Measurements from ENCODE around the gene RNF121.

Gene RNF121

GRCh38 chr11:71935338-71935925, 6.6 kb downstream of the RNF121 start:
- H3K27ac ChIP-seq (ENCODE audit: low read length) = no peak overlapping the region
- H3K4me3 ChIP-seq (ENCODE audit: low read length) = no peak overlapping the region
- no peaks in the 10 kb centered on the region for H3K27me3 ChIP-seq (replicated peaks; ENCODE audit: insufficient read depth, low read length)
- no peaks in the 10 kb centered on the region for H3F3A ChIP-seq (ENCODE audit: insufficient read depth, low read length)
- DNase-seq = no peak
- TF ChIP-seq EZH2phosphoT487 (IDR thresholded peaks at IDR 0.05; ENCODE audit: low read length) (no peak), CTCF (IDR thresholded peaks at IDR 0.05; ENCODE audit: low read length) (no peak), EZH2 (optimal IDR thresholded peaks at IDR 0.05; ENCODE audit: low read depth, low read length) (no peak)
- no peaks in the 10 kb centered on the region for H3K36me3 ChIP-seq (replicated peaks; ENCODE audit: insufficient read depth, low read length)
- H2AFZ ChIP-seq (ENCODE audit: low read length) = no peak overlapping the region
- H4K20me1 ChIP-seq (ENCODE audit: insufficient read depth, low read length) = no peaks in the 10 kb centered on the region
- no peaks in the 10 kb centered on the region for H3K9me3 ChIP-seq (replicated peaks; ENCODE audit: insufficient read depth, low read length)
- peaks cover 81% of the 10 kb centered on the region for H3K79me2 ChIP-seq (ENCODE audit: low read length)
- peaks cover 2% of the 10 kb centered on the region; the same call in 1 of the 2 replicates for H3K4me1 ChIP-seq (ENCODE audit: low read length)
- no peaks in the 10 kb centered on the region for H3K9me2 ChIP-seq (replicated peaks; ENCODE audit: insufficient read depth, low read length)
- H3K9ac ChIP-seq (ENCODE audit: low read length) = no peak overlapping the region
- no peak overlapping the region for H3K4me2 ChIP-seq (ENCODE audit: low read depth, low read length)

GRCh38 chr11:71936825-71937224, 8.0 kb downstream of the RNF121 start:
- H3K9ac ChIP-seq (ENCODE audit: low read length) = no peak overlapping the region
- no peak overlapping the region for H3K27ac ChIP-seq (ENCODE audit: low read length)
- no peaks in the 10 kb centered on the region for H3F3A ChIP-seq (ENCODE audit: insufficient read depth, low read length)
- no peaks in the 10 kb centered on the region for H3K27me3 ChIP-seq (replicated peaks; ENCODE audit: insufficient read depth, low read length)
- no peak for TF ChIP-seq EZH2 (optimal IDR thresholded peaks at IDR 0.05; ENCODE audit: low read depth, low read length)
- TF ChIP-seq CTCF (IDR thresholded peaks at IDR 0.05; ENCODE audit: low read length) = no peak
- TF ChIP-seq EZH2phosphoT487 (IDR thresholded peaks at IDR 0.05; ENCODE audit: low read length) = no peak
- no peaks in the 10 kb centered on the region for H4K20me1 ChIP-seq (ENCODE audit: insufficient read depth, low read length)
- H3K4me1 ChIP-seq (ENCODE audit: low read length) = no peaks in the 10 kb centered on the region
- H3K4me2 ChIP-seq (ENCODE audit: low read depth, low read length) = no peak overlapping the region
- no peaks in the 10 kb centered on the region for H3K9me2 ChIP-seq (replicated peaks; ENCODE audit: insufficient read depth, low read length)
- no peaks in the 10 kb centered on the region for H3K9me3 ChIP-seq (replicated peaks; ENCODE audit: insufficient read depth, low read length)
- H3K79me2 ChIP-seq (ENCODE audit: low read length) = peaks cover 75% of the 10 kb centered on the region
- H3K36me3 ChIP-seq (replicated peaks; ENCODE audit: insufficient read depth, low read length) = no peaks in the 10 kb centered on the region
- H2AFZ ChIP-seq (ENCODE audit: low read length) = no peak overlapping the region
- H3K4me3 ChIP-seq (ENCODE audit: low read length) = no peak overlapping the region
- no peak for DNase-seq

GRCh38 chr11:71937826-71938225, 9.0 kb downstream of the RNF121 start:
- H3K27me3 ChIP-seq (replicated peaks; ENCODE audit: insufficient read depth, low read length) = no peaks in the 10 kb centered on the region
- no peaks in the 10 kb centered on the region for H3K36me3 ChIP-seq (replicated peaks; ENCODE audit: insufficient read depth, low read length)
- DNase-seq = no peak
- no peaks in the 10 kb centered on the region for H4K20me1 ChIP-seq (ENCODE audit: insufficient read depth, low read length)
- H3K9me3 ChIP-seq (replicated peaks; ENCODE audit: insufficient read depth, low read length) = no peaks in the 10 kb centered on the region
- H3F3A ChIP-seq (ENCODE audit: insufficient read depth, low read length) = no peaks in the 10 kb centered on the region
- H3K4me2 ChIP-seq (ENCODE audit: low read depth, low read length) = no peak overlapping the region
- no peaks in the 10 kb centered on the region for H3K9me2 ChIP-seq (replicated peaks; ENCODE audit: insufficient read depth, low read length)
- no peaks in the 10 kb centered on the region for H3K4me1 ChIP-seq (ENCODE audit: low read length)
- H3K9ac ChIP-seq (ENCODE audit: low read length) = no peak overlapping the region
- H3K4me3 ChIP-seq (ENCODE audit: low read length) = no peak overlapping the region
- no peak overlapping the region for H3K27ac ChIP-seq (ENCODE audit: low read length)
- no peak for TF ChIP-seq EZH2 (optimal IDR thresholded peaks at IDR 0.05; ENCODE audit: low read depth, low read length)
- H2AFZ ChIP-seq (ENCODE audit: low read length) = no peak overlapping the region
- H3K79me2 ChIP-seq (ENCODE audit: low read length) = peaks cover 65% of the 10 kb centered on the region

GRCh38 chr11:71940561-71941219, 11.8 kb downstream of the RNF121 start:
- Histone ChIP-seq H3K9me3 (replicated peaks; ENCODE audit: insufficient read depth, low read length) (no peaks in the 10 kb centered on the region), H3K9me2 (replicated peaks; ENCODE audit: insufficient read depth, low read length) (no peaks in the 10 kb centered on the region), H3K36me3 (replicated peaks; ENCODE audit: insufficient read depth, low read length) (no peaks in the 10 kb centered on the region), H3F3A (ENCODE audit: insufficient read depth, low read length) (no peaks in the 10 kb centered on the region), H3K4me3 (ENCODE audit: low read length) (no peak overlapping the region), H3K79me2 (ENCODE audit: low read length) (peaks cover 55% of the 10 kb centered on the region), H3K27me3 (replicated peaks; ENCODE audit: insufficient read depth, low read length) (no peaks in the 10 kb centered on the region), H3K9ac (ENCODE audit: low read length) (no peak overlapping the region), H3K27ac (ENCODE audit: low read length) (no peak overlapping the region), H3K4me1 (ENCODE audit: low read length) (no peaks in the 10 kb centered on the region), H2AFZ (ENCODE audit: low read length) (no peak overlapping the region), H4K20me1 (ENCODE audit: insufficient read depth, low read length) (no peaks in the 10 kb centered on the region), H3K4me2 (ENCODE audit: low read depth, low read length) (no peak overlapping the region)
- TF ChIP-seq CTCF (IDR thresholded peaks at IDR 0.05; ENCODE audit: low read length) (no peak), EZH2 (optimal IDR thresholded peaks at IDR 0.05; ENCODE audit: low read depth, low read length) (no peak), EZH2phosphoT487 (IDR thresholded peaks at IDR 0.05; ENCODE audit: low read length) (no peak)
- DNase-seq = no peak

Data from MM.1S (cell line).